Testis (tissue), 3 donors: ENCODE results near the gene UBL4A. TPM values are rescaled to one million over a fixed set of nuclear protein-coding genes. Genes with fewer than 3 reads are reported as not detected.

Experiments used
- DNase-seq: peaks from one replicate; pipeline ENCODE4 v3.0.0-alpha.2; 2019
- H3K27ac ChIP-seq, 2 donors: fragments of 200-600 bp; sonication (generic); one replicate each; pipeline ENCODE4 v1.5.1; 2019
- H3K27me3 ChIP-seq: fragments of 200-600 bp; sonication (generic); one replicate; pipeline ENCODE4 v1.5.1; 2019
- H3K36me3 ChIP-seq: fragments of 200-600 bp; sonication (generic); one replicate; pipeline ENCODE4 v1.5.1; 2017; ENCODE audit warnings: low read depth; ENCODE audit errors: missing control alignments
- H3K4me1 ChIP-seq: fragments of 200-600 bp; sonication (generic); one replicate; pipeline ENCODE4 v1.5.1; 2019
- H3K4me3 ChIP-seq, 2 donors: fragments of 200-600 bp; sonication (generic); one replicate each; pipeline ENCODE4 v1.5.1; 2017 to 2019
- H3K9me3 ChIP-seq: fragments of 200-600 bp; sonication (generic); one replicate; pipeline ENCODE4 v1.5.1; 2017
- CTCF ChIP-seq, 3 experiments: fragments of 450-650 bp in 2 of 3; fragments of 200-600 bp in 1 of 3; sonication (generic) in 1 of 3; IDR thresholded peaks; one replicate each; pipeline ENCODE4 v1.5.1; 2016 to 2019; ENCODE audit warnings: antibody characterized with exemption in 3 of 3, mild to moderate bottlenecking in 2 of 3, moderate library complexity in 1 of 3
- POLR2A ChIP-seq: fragments of 450-650 bp; IDR thresholded peaks from one replicate; pipeline ENCODE4 v1.6.1; 2017; ENCODE audit warnings: antibody characterized with exemption, mild to moderate bottlenecking, moderate library complexity
- WGBS, 2 donors: methylation state at CpG; one replicate each; pipeline ENCODE4 v1.1.5; 2018; 5-methylcytosine and 5-hydroxymethylcytosine counted together
- intact Hi-C: fragments of 100-400 bp; cut with DNase I; formaldehyde crosslinking; loops from one replicate; pipeline ENCODE4 v1.15.1; 2023; ENCODE audit warnings: low total_unique reads
- polyA plus RNA-seq: library from polyadenylated mRNA; stranded (reverse); fragments of 350-450 nt; fragmentation: Illumina TruSeq; extraction: RNeasy Lipid Tissue Mini Kit (QIAGEN cat#74804); gene quantifications from one replicate; pipeline ENCODE4 v1.2.3, GENCODE V29; 2014; ENCODE audit warnings: low read depth, low replicate concordance; ENCODE audit not compliant: insufficient read depth
- total RNA-seq, 2 donors: library from RNA; depleted of rRNA; stranded (reverse); fragments of >200 nt; gene quantifications; one replicate each; pipeline ENCODE4 v1.2.3, GENCODE V29; 2016

Gene UBL4A
- total and polyA plus RNA-seq, 3 donors from 2014 or later = 13.3 to 18.9 (median 16.8) TPM

GRCh38 chrX:154484255-154485149 lies 1.9 kb downstream of the UBL4A start:
- Histone ChIP-seq H3K9me3 (no peaks in the 10 kb centered on the region), H3K27ac (no peak overlapping the region), H3K36me3 (no peaks in the 10 kb centered on the region), H3K27me3 (no peaks in the 10 kb centered on the region), H3K4me3 (no peak overlapping the region), H3K4me1 (peaks cover 5% of the 10 kb centered on the region)
- DNase-seq = no peak
- no peak for TF ChIP-seq POLR2A
- TF ChIP-seq CTCF (IDR thresholded peaks at IDR 0.05) = no peak
- intact Hi-C loops = no loop called here
- 87% methylated on average over 10 of the region's 16 CpGs; no CpG with 5 or more reads in 1 of the 2 donors for WGBS, 2 donors

- Histone ChIP-seq H3K9me3 (no peaks in the 10 kb centered on the region), H3K36me3 (no peaks in the 10 kb centered on the region), H3K4me3 (no peak overlapping the region), H3K4me1 (no peaks in the 10 kb centered on the region), H3K27ac (no peak overlapping the region), H3K27me3 (no peaks in the 10 kb centered on the region)
- no peak for DNase-seq
- 71% methylated on average over 7 of the region's 7 CpGs; no CpG with 5 or more reads in 1 of the 2 donors for WGBS, 2 donors
- no peak for TF ChIP-seq POLR2A
- TF ChIP-seq CTCF (IDR thresholded peaks at IDR 0.05) = no peak
- intact Hi-C loops = no loop called here
These were observed 3.1 kb downstream of the UBL4A start for GRCh38 chrX:154483325-154483724.

GRCh38 chrX:154482786-154483185 lies 3.6 kb downstream of the UBL4A start:
- intact Hi-C loops = no loop called here
- Histone ChIP-seq H3K4me1 (no peaks in the 10 kb centered on the region), H3K27me3 (no peaks in the 10 kb centered on the region), H3K27ac (no peak overlapping the region), H3K36me3 (no peaks in the 10 kb centered on the region), H3K4me3 (no peak overlapping the region), H3K9me3 (no peaks in the 10 kb centered on the region)
- TF ChIP-seq POLR2A = no peak
- TF ChIP-seq CTCF (IDR thresholded peaks at IDR 0.05) = no peak
- DNase-seq = no peak
- WGBS, 2 donors = 70 to 96% methylated on average over 2 to 4 of the region's 7 CpGs

- Histone ChIP-seq H3K9me3 (no peaks in the 10 kb centered on the region), H3K27me3 (no peaks in the 10 kb centered on the region), H3K36me3 (no peaks in the 10 kb centered on the region), H3K4me3 (no peak overlapping the region), H3K4me1 (no peaks in the 10 kb centered on the region), H3K27ac (no peak overlapping the region)
- WGBS, 2 donors = 52 to 77% methylated on average over 9 to 13 of the region's 14 CpGs
- intact Hi-C loops = no loop called here
- no peak for TF ChIP-seq CTCF (IDR thresholded peaks at IDR 0.05)
- no peak for TF ChIP-seq POLR2A
- DNase-seq = no peak
These were observed 4.4 kb downstream of the UBL4A start for GRCh38 chrX:154481911-154482601.
